ENCODE results near the gene UGT1A5. TPM values are rescaled to one million over a fixed set of nuclear protein-coding genes. Genes with fewer than 3 reads are reported as not detected.

The UGT1A5 gene
- not detected for polyA plus RNA-seq (ENCODE audit: insufficient read length in 4 of 4)

GRCh38 chr2:233712611-233713261, at the start of gene UGT1A5:
TSS of gene UGT1A5 (plus strand) at chr2:233712907. CDS start at chr2:233712992, 85 bp downstream.
- DNase-seq (ENCODE audit: low read depth in 4 of 4, low spot score in 2 of 4), result no peak

- DNase-seq (ENCODE audit: low read depth in 4 of 4, low spot score in 2 of 4), result no peak
Measured at GRCh38 chr2:233663911-233664310, 48.8 kb upstream of the UGT1A5 start.

- no peak for DNase-seq (ENCODE audit: low read depth in 4 of 4, low spot score in 2 of 4)
Measured at GRCh38 chr2:233668605-233669260, 44.0 kb upstream of the UGT1A5 start.

- DNase-seq (ENCODE audit: low read depth in 4 of 4, low spot score in 2 of 4), result no peak
Measured at GRCh38 chr2:233671290-233672161, 41.2 kb upstream of the UGT1A5 start, which contains the start of gene UGT1A9. TSS of gene UGT1A9 (plus strand) at chr2:233671898. CDS start at chr2:233671935, 37 bp downstream.

- no peak for DNase-seq (ENCODE audit: low read depth in 4 of 4, low spot score in 2 of 4)
Measured at GRCh38 chr2:233672886-233673285, 39.8 kb upstream of the UGT1A5 start.

GRCh38 chr2:233673896-233674295, 38.8 kb upstream of the UGT1A5 start:
- DNase-seq (ENCODE audit: low read depth in 4 of 4, low spot score in 2 of 4), result no peak

- no peak for DNase-seq (ENCODE audit: low read depth in 4 of 4, low spot score in 2 of 4)
Measured at GRCh38 chr2:233674314-233674713, 38.4 kb upstream of the UGT1A5 start.

GRCh38 chr2:233674995-233675394, 37.7 kb upstream of the UGT1A5 start:
- DNase-seq (ENCODE audit: low read depth in 4 of 4, low spot score in 2 of 4), result no peak

GRCh38 chr2:233676046-233676445, 36.7 kb upstream of the UGT1A5 start:
- no peak for DNase-seq (ENCODE audit: low read depth in 4 of 4, low spot score in 2 of 4)

- no peak for DNase-seq (ENCODE audit: low read depth in 4 of 4, low spot score in 2 of 4)
Measured at GRCh38 chr2:233679196-233679595, 33.5 kb upstream of the UGT1A5 start.

GRCh38 chr2:233680361-233681045, 32.2 kb upstream of the UGT1A5 start:
- DNase-seq (ENCODE audit: low read depth in 4 of 4, low spot score in 2 of 4), result no peak

GRCh38 chr2:233681521-233682099, 31.1 kb upstream of the UGT1A5 start, which contains the start of gene UGT1A7:
TSS of gene UGT1A7 (plus strand) at chr2:233681901. CDS start at chr2:233681938, 37 bp downstream.
- DNase-seq (ENCODE audit: low read depth in 4 of 4, low spot score in 2 of 4), result no peak

- no peak for DNase-seq (ENCODE audit: low read depth in 4 of 4, low spot score in 2 of 4)
Measured at GRCh38 chr2:233684640-233685039, 28.1 kb upstream of the UGT1A5 start.

GRCh38 chr2:233686928-233687327, 25.8 kb upstream of the UGT1A5 start:
- DNase-seq (ENCODE audit: low read depth in 4 of 4, low spot score in 2 of 4), result no peak

- DNase-seq (ENCODE audit: low read depth in 4 of 4, low spot score in 2 of 4), result no peak
Measured at GRCh38 chr2:233688341-233688740, 24.4 kb upstream of the UGT1A5 start.

- DNase-seq (ENCODE audit: low read depth in 4 of 4, low spot score in 2 of 4), result no peak
Measured at GRCh38 chr2:233689031-233689430, 23.7 kb upstream of the UGT1A5 start.

- DNase-seq (ENCODE audit: low read depth in 4 of 4, low spot score in 2 of 4), result no peak
Measured at GRCh38 chr2:233689501-233689900, 23.2 kb upstream of the UGT1A5 start.

GRCh38 chr2:233690444-233690843, 22.3 kb upstream of the UGT1A5 start:
- no peak for DNase-seq (ENCODE audit: low read depth in 4 of 4, low spot score in 2 of 4)

GRCh38 chr2:233691443-233692433, 21.0 kb upstream of the UGT1A5 start:
- no peak for DNase-seq (ENCODE audit: low read depth in 4 of 4, low spot score in 2 of 4)

Measured in left renal cortex interstitium (tissue), 4 donors.